ENCODE results near the gene PRDM12.
A peak's percentile ranks its signal among the peaks of the same experiment; 100 is the strongest.

The PRDM12 gene

DNA sequence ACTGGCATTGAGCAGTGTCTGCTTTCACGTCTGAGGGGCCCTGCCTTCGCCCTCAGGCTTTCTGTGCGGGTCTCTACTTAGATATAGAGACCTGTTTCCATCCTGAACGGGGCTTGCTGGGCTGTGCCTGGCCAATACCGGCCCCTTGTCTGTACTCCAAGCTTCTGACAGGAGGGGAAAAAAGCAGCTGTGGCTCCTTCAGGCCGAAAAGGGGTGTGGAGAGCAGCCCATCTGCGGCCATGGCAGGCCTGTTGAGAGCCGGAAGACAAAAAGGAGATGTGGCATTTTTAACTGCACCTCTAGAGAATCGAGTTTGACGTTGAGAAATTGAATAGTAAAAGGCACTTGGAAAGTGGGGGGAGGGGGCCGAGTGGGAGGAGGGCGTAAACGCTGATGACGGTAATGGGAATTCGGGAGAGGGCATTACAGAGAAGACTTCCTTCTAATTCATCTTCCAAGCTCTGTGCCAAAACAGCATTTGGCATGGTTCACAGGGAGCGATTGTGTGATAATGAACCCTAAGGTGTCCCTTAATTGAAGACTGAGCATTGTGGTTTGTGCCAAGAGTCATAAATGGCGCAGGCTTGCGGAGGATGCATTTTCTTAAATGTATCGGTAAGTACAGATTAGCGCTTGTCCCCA is 25.1 kb upstream of the PRDM12 start:
- H3K9ac ChIP-seq (ENCODE audit: low read length), result no peak overlapping the region
- H3K4me3 ChIP-seq (ENCODE audit: low read length), result no peak overlapping the region
- DNase-seq (ENCODE audit: low read depth), result no peak
- H3K4me1 ChIP-seq (ENCODE audit: control insufficient read depth, insufficient read depth, low read length), result no peaks in the 10 kb centered on the region
- peaks cover 44% of the 10 kb centered on the region for H3K36me3 ChIP-seq (ENCODE audit: control insufficient read depth, insufficient read depth, low read length, severe bottlenecking)
- H3K9me3 ChIP-seq (ENCODE audit: control insufficient read depth, low read length), result no peaks in the 10 kb centered on the region
- no peaks in the 10 kb centered on the region for H3K27me3 ChIP-seq (replicated peaks; ENCODE audit: control insufficient read depth, insufficient read depth, low read length)

DNA sequence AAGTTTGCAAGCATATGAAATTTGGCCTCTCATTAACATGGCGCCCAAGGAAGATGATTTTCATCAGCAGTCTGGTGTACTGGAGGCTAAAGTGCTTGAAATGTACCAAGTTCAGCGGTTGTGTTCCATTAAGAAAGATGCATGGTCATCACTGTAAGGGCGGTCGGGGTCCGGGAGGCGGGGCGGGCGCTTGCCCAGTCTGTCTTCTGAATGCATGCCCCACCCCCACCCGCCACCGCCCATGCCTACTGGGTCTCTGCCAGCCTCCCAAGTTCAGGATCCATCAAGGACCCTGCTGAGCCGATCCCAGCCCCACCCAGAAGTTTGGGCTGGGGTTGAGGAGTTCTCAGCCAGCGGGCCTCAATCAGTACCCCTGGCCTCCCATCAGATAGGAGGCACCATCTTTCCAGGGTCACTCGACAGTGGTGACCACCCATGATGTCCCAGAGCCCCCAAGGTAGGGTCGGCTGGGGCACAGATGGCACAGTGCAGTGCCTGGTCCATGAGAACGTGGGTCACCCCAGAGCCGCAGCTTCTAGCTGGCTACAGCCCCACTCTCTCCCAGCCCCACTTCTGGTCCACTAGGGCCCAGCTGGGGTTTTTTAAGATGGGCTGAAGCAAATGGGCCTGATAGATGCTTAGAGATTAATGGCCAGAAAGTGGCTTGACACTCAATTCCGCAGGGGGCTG is 24.4 kb upstream of the PRDM12 start:
- DNase-seq (ENCODE audit: low read depth), result no peak
- H3K27me3 ChIP-seq (replicated peaks; ENCODE audit: control insufficient read depth, insufficient read depth, low read length), result no peaks in the 10 kb centered on the region

DNA sequence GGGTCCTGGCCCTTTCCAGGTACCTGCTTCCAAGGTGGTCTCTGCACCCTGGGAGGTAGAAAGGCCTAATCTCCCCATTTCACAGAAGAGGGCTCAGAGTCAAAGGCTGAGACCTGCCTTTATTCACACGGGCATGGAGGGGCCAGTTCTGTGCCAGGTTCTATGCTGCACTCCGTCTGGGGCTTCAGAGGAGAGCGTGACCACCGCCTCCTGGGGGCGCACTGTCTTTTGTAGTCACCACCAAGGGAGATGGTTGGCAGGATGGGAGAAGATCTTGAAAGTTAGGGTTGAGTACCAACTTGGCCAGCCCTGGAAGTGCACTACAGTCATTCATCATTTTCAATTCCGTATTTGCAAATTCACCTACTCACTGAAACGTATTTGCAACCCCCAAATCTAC is 23.7 kb upstream of the PRDM12 start:
- no peak overlapping the region for H3K9ac ChIP-seq (ENCODE audit: low read length)
- H3K36me3 ChIP-seq (ENCODE audit: control insufficient read depth, insufficient read depth, low read length, severe bottlenecking), result peaks cover 30% of the 10 kb centered on the region
- DNase-seq (ENCODE audit: low read depth), result no peak
- H3K27me3 ChIP-seq (replicated peaks; ENCODE audit: control insufficient read depth, insufficient read depth, low read length), result no peaks in the 10 kb centered on the region
- peaks cover 2% of the 10 kb centered on the region for H3K9me3 ChIP-seq (ENCODE audit: control insufficient read depth, low read length)
- no peak overlapping the region for H3K4me3 ChIP-seq (ENCODE audit: low read length)
- H3K4me1 ChIP-seq (ENCODE audit: control insufficient read depth, insufficient read depth, low read length), result no peaks in the 10 kb centered on the region

More for the DNA sequence above, 24.4 kb upstream of the PRDM12 start:
- Histone ChIP-seq H3K36me3 (ENCODE audit: control insufficient read depth, insufficient read depth, low read length, severe bottlenecking) (peaks cover 36% of the 10 kb centered on the region), H3K9ac (ENCODE audit: low read length) (no peak overlapping the region), H3K9me3 (ENCODE audit: control insufficient read depth, low read length) (no peaks in the 10 kb centered on the region), H3K4me3 (ENCODE audit: low read length) (no peak overlapping the region), H3K4me1 (ENCODE audit: control insufficient read depth, insufficient read depth, low read length) (no peaks in the 10 kb centered on the region)

- H3K9ac ChIP-seq (ENCODE audit: low read length), result no peak overlapping the region
Measured at GRCh38 chr9:130642926-130643325, 21.5 kb upstream of the PRDM12 start.

GRCh38 chr9:130651221-130651620 is 13.2 kb upstream of the PRDM12 start:
- H3K9me3 ChIP-seq (ENCODE audit: control insufficient read depth, low read length), result peaks cover 3% of the 10 kb centered on the region
- no peaks in the 10 kb centered on the region for H3K4me1 ChIP-seq (ENCODE audit: control insufficient read depth, insufficient read depth, low read length)
- no peak overlapping the region for H3K4me3 ChIP-seq (ENCODE audit: low read length)
- peaks cover 28% of the 10 kb centered on the region for H3K27me3 ChIP-seq (replicated peaks; ENCODE audit: control insufficient read depth, insufficient read depth, low read length)
- H3K9ac ChIP-seq (ENCODE audit: low read length), result no peak overlapping the region
- H3K36me3 ChIP-seq (ENCODE audit: control insufficient read depth, insufficient read depth, low read length, severe bottlenecking), result no peaks in the 10 kb centered on the region
- no peak for DNase-seq (ENCODE audit: low read depth)

More at GRCh38 chr9:130642926-130643325, 21.5 kb upstream of the PRDM12 start:
- DNase-seq (ENCODE audit: low read depth), result no peak
- Histone ChIP-seq H3K4me3 (ENCODE audit: low read length) (no peak overlapping the region), H3K27me3 (replicated peaks; ENCODE audit: control insufficient read depth, insufficient read depth, low read length) (no peaks in the 10 kb centered on the region), H3K36me3 (ENCODE audit: control insufficient read depth, insufficient read depth, low read length, severe bottlenecking) (peaks cover 11% of the 10 kb centered on the region), H3K4me1 (ENCODE audit: control insufficient read depth, insufficient read depth, low read length) (no peaks in the 10 kb centered on the region), H3K9me3 (ENCODE audit: control insufficient read depth, low read length) (peaks cover 10% of the 10 kb centered on the region)

DNA sequence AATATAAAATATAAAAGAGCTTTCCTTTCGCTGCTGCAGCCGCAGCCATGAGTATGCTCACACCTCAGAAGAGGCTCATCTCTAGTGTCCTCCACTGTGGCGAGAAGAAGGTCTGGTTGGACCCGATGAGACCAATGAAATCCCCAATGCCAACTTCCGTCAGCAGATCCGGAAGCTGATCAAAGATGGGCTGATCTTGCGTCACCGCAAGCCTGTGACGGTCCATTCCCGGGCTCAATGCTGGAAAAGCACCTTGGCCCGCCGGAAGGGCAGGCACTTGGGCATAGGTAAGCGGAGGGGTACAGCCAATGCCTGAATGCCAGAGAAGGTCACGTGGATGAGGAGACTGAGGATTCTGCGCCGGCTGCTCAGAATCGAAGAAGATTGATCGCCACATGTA is 12.6 kb upstream of the PRDM12 start:
- Histone ChIP-seq H3K27me3 (replicated peaks; ENCODE audit: control insufficient read depth, insufficient read depth, low read length) (peaks cover 33% of the 10 kb centered on the region), H3K9me3 (ENCODE audit: control insufficient read depth, low read length) (peaks cover 2% of the 10 kb centered on the region), H3K4me1 (ENCODE audit: control insufficient read depth, insufficient read depth, low read length) (no peaks in the 10 kb centered on the region), H3K4me3 (ENCODE audit: low read length) (no peak overlapping the region), H3K9ac (ENCODE audit: low read length) (no peak overlapping the region), H3K36me3 (ENCODE audit: control insufficient read depth, insufficient read depth, low read length, severe bottlenecking) (no peaks in the 10 kb centered on the region)
- DNase-seq (ENCODE audit: low read depth), result no peak

DNA sequence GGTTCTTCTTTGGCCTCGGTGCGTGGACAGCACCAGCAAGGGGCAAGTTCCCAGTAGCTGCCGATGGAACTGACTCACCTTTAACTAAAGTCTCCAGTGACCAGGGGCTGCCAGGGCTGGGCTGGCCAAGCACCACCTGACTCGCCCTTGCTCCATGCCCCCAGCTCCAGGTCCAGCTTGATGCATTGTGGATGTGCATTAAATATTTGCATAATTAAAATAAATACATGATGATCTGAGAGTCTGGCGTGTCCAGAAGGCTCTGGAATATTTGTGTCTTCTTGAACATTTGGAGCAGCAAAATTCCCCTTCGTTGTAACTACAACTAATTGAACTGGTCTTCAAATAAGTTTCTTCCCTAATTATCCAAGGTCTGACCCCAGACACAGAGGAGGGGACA is 9.5 kb upstream of the PRDM12 start:
- no peak overlapping the region for H3K9ac ChIP-seq (ENCODE audit: low read length)

GRCh38 chr9:130658893-130659698 is 5.3 kb upstream of the PRDM12 start:
- no peak overlapping the region for H3K9ac ChIP-seq (ENCODE audit: low read length)
- H3K36me3 ChIP-seq (ENCODE audit: control insufficient read depth, insufficient read depth, low read length, severe bottlenecking), result no peaks in the 10 kb centered on the region
- H3K27me3 ChIP-seq (replicated peaks; ENCODE audit: control insufficient read depth, insufficient read depth, low read length), result peaks cover 65% of the 10 kb centered on the region
- no peak overlapping the region for H3K4me3 ChIP-seq (ENCODE audit: low read length)
- no peak for DNase-seq (ENCODE audit: low read depth)
- H3K4me1 ChIP-seq (ENCODE audit: control insufficient read depth, insufficient read depth, low read length), result no peaks in the 10 kb centered on the region
- H3K9me3 ChIP-seq (ENCODE audit: control insufficient read depth, low read length), result peaks cover 6% of the 10 kb centered on the region

More for the DNA sequence above, 9.5 kb upstream of the PRDM12 start:
- no peak for DNase-seq (ENCODE audit: low read depth)
- Histone ChIP-seq H3K36me3 (ENCODE audit: control insufficient read depth, insufficient read depth, low read length, severe bottlenecking) (no peaks in the 10 kb centered on the region), H3K27me3 (replicated peaks; ENCODE audit: control insufficient read depth, insufficient read depth, low read length) (peaks cover 53% of the 10 kb centered on the region), H3K4me3 (ENCODE audit: low read length) (no peak overlapping the region), H3K9me3 (ENCODE audit: control insufficient read depth, low read length) (peaks cover 6% of the 10 kb centered on the region), H3K4me1 (ENCODE audit: control insufficient read depth, insufficient read depth, low read length) (no peaks in the 10 kb centered on the region)

- H3K9me3 ChIP-seq (ENCODE audit: control insufficient read depth, low read length), result peaks cover 6% of the 10 kb centered on the region
- DNase-seq (ENCODE audit: low read depth), result peak; percentile 19
- no peak overlapping the region for H3K4me3 ChIP-seq (ENCODE audit: low read length)
- H3K36me3 ChIP-seq (ENCODE audit: control insufficient read depth, insufficient read depth, low read length, severe bottlenecking), result no peaks in the 10 kb centered on the region
- H3K9ac ChIP-seq (ENCODE audit: low read length), result no peak overlapping the region
- no peaks in the 10 kb centered on the region for H3K4me1 ChIP-seq (ENCODE audit: control insufficient read depth, insufficient read depth, low read length)
- H3K27me3 ChIP-seq (replicated peaks; ENCODE audit: control insufficient read depth, insufficient read depth, low read length), result peaks cover 71% of the 10 kb centered on the region
Measured at GRCh38 chr9:130659699-130660248, 4.6 kb upstream of the PRDM12 start.

GRCh38 chr9:130660326-130660682 is 4.1 kb upstream of the PRDM12 start:
- H3K4me3 ChIP-seq (ENCODE audit: low read length), result no peak overlapping the region
- H3K4me1 ChIP-seq (ENCODE audit: control insufficient read depth, insufficient read depth, low read length), result no peaks in the 10 kb centered on the region
- DNase-seq (ENCODE audit: low read depth), result no peak
- H3K9me3 ChIP-seq (ENCODE audit: control insufficient read depth, low read length), result peaks cover 6% of the 10 kb centered on the region
- H3K9ac ChIP-seq (ENCODE audit: low read length), result no peak overlapping the region
- peaks cover 72% of the 10 kb centered on the region for H3K27me3 ChIP-seq (replicated peaks; ENCODE audit: control insufficient read depth, insufficient read depth, low read length)
- no peaks in the 10 kb centered on the region for H3K36me3 ChIP-seq (ENCODE audit: control insufficient read depth, insufficient read depth, low read length, severe bottlenecking)

Measured in adipocyte (in vitro differentiated cells).